Suprapubic skin (tissue), 3 donors: ENCODE data around the gene TSPEAR.
"Not testable (repeated sequence)": the region's sequence is repeated elsewhere in the genome, so short reads cannot be mapped to it uniquely, and the experiment has no call there.

Experiments
- EP300 ChIP-seq: sonication (generic); formaldehyde crosslinking; IDR thresholded peaks from one replicate; pipeline ENCODE4 v1.6.1; 2017; ENCODE audit warnings: antibody characterized with exemption
- TF ChIP-seq, protein P1 (sequence below), 2 donors: fragments of 200-600 bp in 1 of 2; fragments of 450-650 bp in 1 of 2; sonication (generic) in 1 of 2; IDR thresholded peaks; one replicate each; pipeline ENCODE4 v1.5.1; 2016 to 2019; ENCODE audit warnings: antibody characterized with exemption in 2 of 2, mild to moderate bottlenecking in 1 of 2, moderate library complexity in 1 of 2

DNA sequence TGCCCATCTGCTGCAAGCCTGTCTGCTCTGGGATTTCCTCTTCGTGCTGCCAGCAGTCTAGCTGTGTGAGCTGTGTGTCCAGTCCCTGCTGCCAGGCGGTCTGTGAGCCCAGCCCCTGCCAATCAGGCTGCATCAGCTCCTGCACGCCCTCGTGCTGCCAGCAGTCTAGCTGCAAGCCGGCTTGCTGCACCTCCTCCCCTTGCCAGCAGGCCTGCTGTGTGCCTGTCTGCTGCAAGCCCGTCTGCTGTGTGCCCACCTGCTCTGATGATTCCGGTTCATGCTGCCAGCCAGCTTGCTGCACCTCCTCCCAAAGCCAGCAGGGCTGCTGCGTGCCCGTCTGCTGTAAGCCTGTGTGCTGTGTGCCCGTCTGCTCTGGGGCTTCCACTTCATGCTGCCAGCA, 110.3 kb downstream of the TSPEAR start:
- TF ChIP-seq, protein P1, sequence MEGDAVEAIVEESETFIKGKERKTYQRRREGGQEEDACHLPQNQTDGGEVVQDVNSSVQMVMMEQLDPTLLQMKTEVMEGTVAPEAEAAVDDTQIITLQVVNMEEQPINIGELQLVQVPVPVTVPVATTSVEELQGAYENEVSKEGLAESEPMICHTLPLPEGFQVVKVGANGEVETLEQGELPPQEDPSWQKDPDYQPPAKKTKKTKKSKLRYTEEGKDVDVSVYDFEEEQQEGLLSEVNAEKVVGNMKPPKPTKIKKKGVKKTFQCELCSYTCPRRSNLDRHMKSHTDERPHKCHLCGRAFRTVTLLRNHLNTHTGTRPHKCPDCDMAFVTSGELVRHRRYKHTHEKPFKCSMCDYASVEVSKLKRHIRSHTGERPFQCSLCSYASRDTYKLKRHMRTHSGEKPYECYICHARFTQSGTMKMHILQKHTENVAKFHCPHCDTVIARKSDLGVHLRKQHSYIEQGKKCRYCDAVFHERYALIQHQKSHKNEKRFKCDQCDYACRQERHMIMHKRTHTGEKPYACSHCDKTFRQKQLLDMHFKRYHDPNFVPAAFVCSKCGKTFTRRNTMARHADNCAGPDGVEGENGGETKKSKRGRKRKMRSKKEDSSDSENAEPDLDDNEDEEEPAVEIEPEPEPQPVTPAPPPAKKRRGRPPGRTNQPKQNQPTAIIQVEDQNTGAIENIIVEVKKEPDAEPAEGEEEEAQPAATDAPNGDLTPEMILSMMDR (IDR thresholded peaks at IDR 0.05) = not testable (repeated sequence)
- TF ChIP-seq EP300 = not testable (repeated sequence)
